GM23338 (cell line): ENCODE measurements around the gene ZNF778. TPM values are rescaled to one million over a fixed set of nuclear protein-coding genes. Genes with fewer than 3 reads are reported as not detected.

Experiments
- ATAC-seq: fragments of 200-7000 bp; cut with Tn5 transposase; 3 replicates; pipeline ENCODE4 v1.9.1; 2020
- DNase-seq: peaks from one replicate; pipeline ENCODE4 v3.0.0-alpha.2; 2015; ENCODE audit warnings: low spot score
- H2AFZ ChIP-seq: fragments of 200-600 bp; sonication (generic); 2 replicates; pipeline ENCODE4 v1.8.0; 2016; ENCODE audit warnings: antibody characterized with exemption, mild to moderate bottlenecking, moderate library complexity
- H3F3A ChIP-seq: fragments of 200-600 bp; sonication (generic); replicated peaks from 2 replicates; pipeline ENCODE4 v1.8.0; 2017; ENCODE audit warnings: antibody characterized with exemption, mixed run types, low read depth
- H3K27ac ChIP-seq: fragments of 200-600 bp; sonication (generic); 2 replicates; pipeline ENCODE4 v1.6.1; 2016; ENCODE audit warnings: low read depth
- H3K27me3 ChIP-seq: fragments of 200-600 bp; sonication (generic); 2 replicates; pipeline ENCODE4 v1.8.0; 2016; ENCODE audit warnings: mild to moderate bottlenecking, mixed run types, moderate library complexity; ENCODE audit not compliant: insufficient read depth
- H3K36me3 ChIP-seq: fragments of 200-600 bp; sonication (generic); 2 replicates; pipeline ENCODE4 v1.8.0; 2016; ENCODE audit warnings: mild to moderate bottlenecking; ENCODE audit not compliant: insufficient read depth
- H3K4me1 ChIP-seq: fragments of 200-600 bp; sonication (generic); 2 replicates; pipeline ENCODE4 v1.8.0; 2016; ENCODE audit warnings: mild to moderate bottlenecking, moderate library complexity; ENCODE audit not compliant: insufficient read depth
- H3K4me2 ChIP-seq: fragments of 200-600 bp; sonication (generic); 2 replicates; pipeline ENCODE4 v1.7.1; 2017; ENCODE audit warnings: mixed run types
- H3K4me3 ChIP-seq: fragments of 200-600 bp; sonication (generic); 2 replicates; pipeline ENCODE4 v1.6.1; 2016; ENCODE audit warnings: mixed run types
- H3K79me2 ChIP-seq: fragments of 200-600 bp; sonication (generic); replicated peaks from 2 replicates; pipeline ENCODE4 v1.8.0; 2017; ENCODE audit warnings: mild to moderate bottlenecking; ENCODE audit not compliant: insufficient read depth
- H3K9me2 ChIP-seq: fragments of 200-600 bp; sonication (generic); 2 replicates; pipeline ENCODE4 v1.8.0; 2017; ENCODE audit not compliant: insufficient read depth
- H4K20me1 ChIP-seq: fragments of 200-600 bp; sonication (generic); replicated peaks from 2 replicates; pipeline ENCODE4 v1.8.0; 2017; ENCODE audit warnings: mild to moderate bottlenecking; ENCODE audit not compliant: insufficient read depth
- H3K27ac Mint-ChIP-seq: 2 replicates; pipeline ENCODE4 v1.8.0; 2020; ENCODE audit warnings: inconsistent platforms, mild to moderate bottlenecking, moderate library complexity, mixed read lengths
- H3K27me3 Mint-ChIP-seq: 3 replicates; pipeline ENCODE4 v1.8.0; 2022; ENCODE audit warnings: low read depth, mild to moderate bottlenecking, moderate library complexity, mixed read lengths, inconsistent platforms; ENCODE audit not compliant: insufficient read depth, poor library complexity
- H3K36me3 Mint-ChIP-seq: 3 replicates; pipeline ENCODE4 v1.8.0; 2021; ENCODE audit warnings: low read depth, mild to moderate bottlenecking, inconsistent platforms, moderate library complexity, mixed read lengths
- H3K4me1 Mint-ChIP-seq: 3 replicates; pipeline ENCODE4 v1.8.0; 2020; ENCODE audit warnings: mild to moderate bottlenecking, inconsistent platforms, mixed read lengths
- H3K4me3 Mint-ChIP-seq: 3 replicates; pipeline ENCODE4 v1.8.0; 2021; ENCODE audit warnings: moderate library complexity, mild to moderate bottlenecking, inconsistent platforms, mixed read lengths
- H3K9me3 Mint-ChIP-seq: 3 replicates; pipeline ENCODE4 v1.8.0; 2020; ENCODE audit warnings: moderate library complexity, mild to moderate bottlenecking, inconsistent platforms, mixed read lengths
- CREB1 ChIP-seq: fragments of 250-450 bp; sonication (Bioruptor Pico); IDR thresholded peaks from 2 replicates; pipeline ENCODE4 v1.5.0; 2020; ENCODE audit warnings: low read depth, mild to moderate bottlenecking, moderate library complexity
- ETS1 ChIP-seq: IDR thresholded peaks from 2 replicates; pipeline ENCODE4 v1.6.1; 2016; ENCODE audit warnings: antibody characterized with exemption
- EZH2 ChIP-seq: fragments of 200-600 bp; sonication (generic); IDR thresholded peaks from one replicate; pipeline ENCODE4 v1.8.0; 2017; ENCODE audit warnings: antibody characterized with exemption, mild to moderate bottlenecking, low read depth; ENCODE audit not compliant: unreplicated experiment
- EZH2phosphoT487 ChIP-seq: fragments of 200-600 bp; sonication (generic); IDR thresholded peaks from one replicate; pipeline ENCODE4 v1.8.1; 2018; ENCODE audit warnings: antibody characterized with exemption; ENCODE audit not compliant: unreplicated experiment
- JUNB ChIP-seq: IDR thresholded peaks from one replicate; pipeline ENCODE4 v1.6.1; 2016; ENCODE audit warnings: antibody characterized with exemption; ENCODE audit not compliant: unreplicated experiment
- NANOG ChIP-seq: IDR thresholded peaks from 2 replicates; pipeline ENCODE4 v1.6.1; 2016; ENCODE audit warnings: antibody characterized with exemption, borderline replicate concordance
- POLR2AphosphoS5 ChIP-seq: IDR thresholded peaks from 2 replicates; pipeline ENCODE4 v1.6.1; 2016; ENCODE audit warnings: antibody characterized with exemption, low read depth
- REST ChIP-seq: IDR thresholded peaks from one replicate; pipeline ENCODE4 v1.6.1; 2018; ENCODE audit warnings: antibody characterized with exemption; ENCODE audit not compliant: unreplicated experiment
- STAT1 ChIP-seq: IDR thresholded peaks from one replicate; pipeline ENCODE4 v1.6.1; 2016; ENCODE audit warnings: antibody characterized with exemption; ENCODE audit not compliant: unreplicated experiment
- ZNF114 ChIP-seq: fragments of 250-450 bp; sonication (Bioruptor Pico); IDR thresholded peaks from 2 replicates; pipeline ENCODE4 v1.5.0; 2020; ENCODE audit warnings: mild to moderate bottlenecking, moderate library complexity
- ZNF331 ChIP-seq: fragments of 250-450 bp; sonication (Bioruptor Pico); IDR thresholded peaks from 2 replicates; pipeline ENCODE4 v1.5.0; 2020; ENCODE audit warnings: low read depth, mild to moderate bottlenecking, moderate library complexity
- polyA plus RNA-seq: library from polyadenylated mRNA; unstranded; fragments of >200 nt; fragmentation: Nextera tagmentation; extraction: Ambion mirVana; gene quantifications from 2 replicates; pipeline ENCODE4 v1.2.1, GENCODE V29; 2016
- total RNA-seq: library from RNA; depleted of rRNA; stranded (reverse); fragments of >200 nt; shearing (Covaris generic); gene quantifications from 2 replicates; pipeline ENCODE4 v1.2.3, GENCODE V29; 2014
- TF ChIP-seq, protein P1 (sequence below), 2 experiments: fragments of 200-600 bp in 1 of 2; sonication (generic) in 1 of 2; conservative IDR thresholded peaks; 2 replicates each; pipeline versions ENCODE4 v1.5.1 to v1.6.1; 2016 to 2017; ENCODE audit warnings: antibody characterized with exemption in 2 of 2, low read depth in 2 of 2, mild to moderate bottlenecking in 2 of 2, moderate library complexity in 1 of 2
- TF ChIP-seq, protein P2 (sequence below): fragments of 250-450 bp; sonication (Bioruptor Pico); IDR thresholded peaks from 2 replicates; pipeline ENCODE4 v1.5.0; 2020; ENCODE audit warnings: mild to moderate bottlenecking, moderate library complexity

The ZNF778 gene
- total and polyA plus RNA-seq, 2 experiments from 2014 or later, result 7.9 to 43.4 TPM

DNA sequence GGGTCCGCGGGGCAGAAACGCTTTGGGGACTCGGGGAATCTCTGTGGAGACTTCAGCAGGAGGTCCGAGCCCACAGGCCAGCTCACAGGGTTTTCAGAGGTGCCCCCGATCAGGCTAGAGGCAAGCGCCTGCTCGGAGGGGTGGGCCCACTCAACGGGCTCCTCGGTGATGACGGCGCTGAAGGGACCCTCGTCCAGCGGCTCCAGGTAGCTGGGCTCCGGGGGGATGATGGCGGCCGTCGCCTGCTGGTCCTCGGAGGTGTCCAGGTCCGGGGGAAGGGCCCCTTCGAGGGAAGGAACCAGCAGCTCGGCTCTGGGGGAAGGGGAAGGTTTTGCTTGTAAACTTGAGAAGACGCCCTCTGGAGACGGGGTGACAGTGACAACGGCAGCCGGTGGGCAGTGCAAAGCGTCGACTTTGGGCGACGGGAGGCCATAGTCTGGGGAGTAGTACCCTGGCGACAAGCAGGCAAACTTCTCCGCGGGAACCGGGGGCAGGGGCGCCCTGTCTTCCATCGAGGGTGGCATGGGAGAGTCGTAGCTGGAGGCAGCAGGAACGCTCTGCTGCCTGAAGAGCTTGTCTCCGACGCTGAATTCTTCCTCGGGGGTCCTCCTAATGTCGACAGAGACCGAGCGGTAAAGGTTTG lies 63.2 kb downstream of the ZNF778 start:
- Histone ChIP-seq H3K4me2 (no peak overlapping the region), H3K27ac (no peak overlapping the region), H3F3A (0 out of 2 replicates have a peak, but pooled peaks cover 12% of the 10 kb centered on the region), H3K27me3 (no peaks in the 10 kb centered on the region), H3K4me1 (no peaks in the 10 kb centered on the region), H2AFZ (no peak overlapping the region), H3K36me3 (peaks cover 16% of the 10 kb centered on the region; the same call in 1 of the 2 replicates), H3K9me2 (no peaks in the 10 kb centered on the region), H4K20me1 (peaks cover 11% of the 10 kb centered on the region), H3K79me2 (peaks cover 5% of the 10 kb centered on the region; the same call in 1 of the 2 replicates), H3K4me3 (no peak overlapping the region)
- ATAC-seq (no peak), DNase-seq (no peak)
- peaks cover 10% of the 10 kb centered on the region for H3K27me3 Mint-ChIP-seq
- no peak overlapping the region for H3K27ac Mint-ChIP-seq
- H3K4me3 Mint-ChIP-seq, result no peak overlapping the region
- no peaks in the 10 kb centered on the region; the same call in 2 of the 3 replicates for H3K4me1 Mint-ChIP-seq
- H3K36me3 Mint-ChIP-seq, result peaks cover 22% of the 10 kb centered on the region
- TF ChIP-seq JUNB (no peak), CREB1 (CRISPR knock-in tag) (no peak), ZNF114 (CRISPR knock-in tag) (no peak), EZH2phosphoT487 (no peak), REST (no peak), ZNF331 (CRISPR knock-in tag) (no peak), STAT1 (no peak), POLR2AphosphoS5 (no peak), ETS1 (no peak), EZH2 (no peak), NANOG (no peak)
- TF ChIP-seq, protein P1, sequence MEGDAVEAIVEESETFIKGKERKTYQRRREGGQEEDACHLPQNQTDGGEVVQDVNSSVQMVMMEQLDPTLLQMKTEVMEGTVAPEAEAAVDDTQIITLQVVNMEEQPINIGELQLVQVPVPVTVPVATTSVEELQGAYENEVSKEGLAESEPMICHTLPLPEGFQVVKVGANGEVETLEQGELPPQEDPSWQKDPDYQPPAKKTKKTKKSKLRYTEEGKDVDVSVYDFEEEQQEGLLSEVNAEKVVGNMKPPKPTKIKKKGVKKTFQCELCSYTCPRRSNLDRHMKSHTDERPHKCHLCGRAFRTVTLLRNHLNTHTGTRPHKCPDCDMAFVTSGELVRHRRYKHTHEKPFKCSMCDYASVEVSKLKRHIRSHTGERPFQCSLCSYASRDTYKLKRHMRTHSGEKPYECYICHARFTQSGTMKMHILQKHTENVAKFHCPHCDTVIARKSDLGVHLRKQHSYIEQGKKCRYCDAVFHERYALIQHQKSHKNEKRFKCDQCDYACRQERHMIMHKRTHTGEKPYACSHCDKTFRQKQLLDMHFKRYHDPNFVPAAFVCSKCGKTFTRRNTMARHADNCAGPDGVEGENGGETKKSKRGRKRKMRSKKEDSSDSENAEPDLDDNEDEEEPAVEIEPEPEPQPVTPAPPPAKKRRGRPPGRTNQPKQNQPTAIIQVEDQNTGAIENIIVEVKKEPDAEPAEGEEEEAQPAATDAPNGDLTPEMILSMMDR (conservative IDR thresholded peaks at IDR 0.05; ENCODE audit: low read depth in 2 of 2), result no peak
- TF ChIP-seq, protein P2, sequence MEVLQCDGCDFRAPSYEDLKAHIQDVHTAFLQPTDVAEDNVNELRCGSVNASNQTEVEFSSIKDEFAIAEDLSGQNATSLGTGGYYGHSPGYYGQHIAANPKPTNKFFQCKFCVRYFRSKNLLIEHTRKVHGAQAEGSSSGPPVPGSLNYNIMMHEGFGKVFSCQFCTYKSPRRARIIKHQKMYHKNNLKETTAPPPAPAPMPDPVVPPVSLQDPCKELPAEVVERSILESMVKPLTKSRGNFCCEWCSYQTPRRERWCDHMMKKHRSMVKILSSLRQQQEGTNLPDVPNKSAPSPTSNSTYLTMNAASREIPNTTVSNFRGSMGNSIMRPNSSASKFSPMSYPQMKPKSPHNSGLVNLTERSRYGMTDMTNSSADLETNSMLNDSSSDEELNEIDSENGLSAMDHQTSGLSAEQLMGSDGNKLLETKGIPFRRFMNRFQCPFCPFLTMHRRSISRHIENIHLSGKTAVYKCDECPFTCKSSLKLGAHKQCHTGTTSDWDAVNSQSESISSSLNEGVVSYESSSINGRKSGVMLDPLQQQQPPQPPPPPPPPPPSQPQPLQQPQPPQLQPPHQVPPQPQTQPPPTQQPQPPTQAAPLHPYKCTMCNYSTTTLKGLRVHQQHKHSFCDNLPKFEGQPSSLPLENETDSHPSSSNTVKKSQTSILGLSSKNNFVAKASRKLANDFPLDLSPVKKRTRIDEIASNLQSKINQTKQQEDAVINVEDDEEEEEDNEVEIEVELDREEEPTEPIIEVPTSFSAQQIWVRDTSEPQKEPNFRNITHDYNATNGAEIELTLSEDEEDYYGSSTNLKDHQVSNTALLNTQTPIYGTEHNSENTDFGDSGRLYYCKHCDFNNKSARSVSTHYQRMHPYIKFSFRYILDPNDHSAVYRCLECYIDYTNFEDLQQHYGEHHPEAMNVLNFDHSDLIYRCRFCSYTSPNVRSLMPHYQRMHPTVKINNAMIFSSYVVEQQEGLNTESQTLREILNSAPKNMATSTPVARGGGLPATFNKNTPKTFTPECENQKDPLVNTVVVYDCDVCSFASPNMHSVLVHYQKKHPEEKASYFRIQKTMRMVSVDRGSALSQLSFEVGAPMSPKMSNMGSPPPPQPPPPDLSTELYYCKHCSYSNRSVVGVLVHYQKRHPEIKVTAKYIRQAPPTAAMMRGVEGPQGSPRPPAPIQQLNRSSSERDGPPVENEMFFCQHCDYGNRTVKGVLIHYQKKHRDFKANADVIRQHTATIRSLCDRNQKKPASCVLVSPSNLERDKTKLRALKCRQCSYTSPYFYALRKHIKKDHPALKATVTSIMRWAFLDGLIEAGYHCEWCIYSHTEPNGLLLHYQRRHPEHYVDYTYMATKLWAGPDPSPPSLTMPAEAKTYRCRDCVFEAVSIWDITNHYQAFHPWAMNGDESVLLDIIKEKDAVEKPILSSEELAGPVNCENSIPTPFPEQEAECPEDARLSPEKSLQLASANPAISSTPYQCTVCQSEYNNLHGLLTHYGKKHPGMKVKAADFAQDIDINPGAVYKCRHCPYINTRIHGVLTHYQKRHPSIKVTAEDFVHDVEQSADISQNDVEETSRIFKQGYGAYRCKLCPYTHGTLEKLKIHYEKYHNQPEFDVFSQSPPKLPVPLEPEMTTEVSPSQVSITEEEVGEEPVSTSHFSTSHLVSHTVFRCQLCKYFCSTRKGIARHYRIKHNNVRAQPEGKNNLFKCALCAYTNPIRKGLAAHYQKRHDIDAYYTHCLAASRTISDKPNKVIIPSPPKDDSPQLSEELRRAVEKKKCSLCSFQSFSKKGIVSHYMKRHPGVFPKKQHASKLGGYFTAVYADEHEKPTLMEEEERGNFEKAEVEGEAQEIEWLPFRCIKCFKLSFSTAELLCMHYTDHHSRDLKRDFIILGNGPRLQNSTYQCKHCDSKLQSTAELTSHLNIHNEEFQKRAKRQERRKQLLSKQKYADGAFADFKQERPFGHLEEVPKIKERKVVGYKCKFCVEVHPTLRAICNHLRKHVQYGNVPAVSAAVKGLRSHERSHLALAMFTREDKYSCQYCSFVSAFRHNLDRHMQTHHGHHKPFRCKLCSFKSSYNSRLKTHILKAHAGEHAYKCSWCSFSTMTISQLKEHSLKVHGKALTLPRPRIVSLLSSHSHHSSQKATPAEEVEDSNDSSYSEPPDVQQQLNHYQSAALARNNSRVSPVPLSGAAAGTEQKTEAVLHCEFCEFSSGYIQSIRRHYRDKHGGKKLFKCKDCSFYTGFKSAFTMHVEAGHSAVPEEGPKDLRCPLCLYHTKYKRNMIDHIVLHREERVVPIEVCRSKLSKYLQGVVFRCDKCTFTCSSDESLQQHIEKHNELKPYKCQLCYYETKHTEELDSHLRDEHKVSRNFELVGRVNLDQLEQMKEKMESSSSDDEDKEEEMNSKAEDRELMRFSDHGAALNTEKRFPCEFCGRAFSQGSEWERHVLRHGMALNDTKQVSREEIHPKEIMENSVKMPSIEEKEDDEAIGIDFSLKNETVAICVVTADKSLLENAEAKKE, result no peak
- H3K9me3 Mint-ChIP-seq, result no peaks in the 10 kb centered on the region
